Astrocyte (in vitro differentiated cells and primary cell): ENCODE measurements around the gene DAP. TPM values are rescaled to one million over a fixed set of nuclear protein-coding genes. Genes with fewer than 3 reads are reported as not detected.

Experiments
- DNase-seq: peaks from one replicate; pipeline ENCODE4 v3.0.0-alpha.2; 2010; ENCODE audit warnings: low read depth
- FAIRE-seq: peaks from 2 replicates; lab custom pipeline; 2011; peaks lifted over from hg19 to GRCh38; lab: Jason Lieb, UNC
- H2AFZ ChIP-seq: 2 replicates; pipeline ENCODE4 v1.6.0; 2012; ENCODE audit warnings: low read depth, low read length, inconsistent platforms
- H3K27ac ChIP-seq: 2 replicates; pipeline ENCODE4 v1.5.1; 2011; ENCODE audit warnings: low read depth, low read length, inconsistent platforms
- H3K27me3 ChIP-seq: 2 replicates; pipeline ENCODE4 v1.6.0; 2011; ENCODE audit warnings: low read length, inconsistent platforms; ENCODE audit not compliant: insufficient read depth
- H3K36me3 ChIP-seq: 2 replicates; pipeline ENCODE4 v1.5.1; 2011; ENCODE audit warnings: low read length, inconsistent platforms; ENCODE audit not compliant: insufficient read depth
- H3K4me1 ChIP-seq: 2 replicates; pipeline ENCODE4 v1.5.1; 2011; ENCODE audit warnings: low read length, inconsistent platforms; ENCODE audit not compliant: insufficient read depth
- H3K4me2 ChIP-seq: 2 replicates; pipeline ENCODE4 v1.6.0; 2012; ENCODE audit warnings: low read length, inconsistent platforms
- H3K4me3 ChIP-seq: 2 replicates; pipeline ENCODE4 v1.5.1; 2011; ENCODE audit warnings: low read depth, mild to moderate bottlenecking, low read length, inconsistent platforms; ENCODE audit not compliant: insufficient read depth
- H3K79me2 ChIP-seq: 2 replicates; pipeline ENCODE4 v1.6.0; 2012; ENCODE audit warnings: mild to moderate bottlenecking, low read length, inconsistent platforms; ENCODE audit not compliant: insufficient read depth
- H3K9ac ChIP-seq: 2 replicates; pipeline ENCODE4 v1.6.0; 2012; ENCODE audit warnings: mild to moderate bottlenecking, low read length, inconsistent platforms
- H3K9me3 ChIP-seq: 2 replicates; pipeline ENCODE4 v1.5.1; 2012; ENCODE audit warnings: low read depth, mild to moderate bottlenecking, low read length, inconsistent platforms; ENCODE audit not compliant: insufficient read depth
- H4K20me1 ChIP-seq: 2 replicates; pipeline ENCODE4 v1.6.0; 2012; ENCODE audit warnings: low read length, inconsistent platforms; ENCODE audit not compliant: insufficient read depth
- H3K27ac Mint-ChIP-seq: one replicate; pipeline ENCODE4 v1.8.0; 2021; ENCODE audit warnings: mild to moderate bottlenecking, mixed read lengths; ENCODE audit not compliant: unreplicated experiment
- H3K27me3 Mint-ChIP-seq: one replicate; pipeline ENCODE4 v1.8.0; 2021; ENCODE audit warnings: low read depth, mixed read lengths; ENCODE audit not compliant: unreplicated experiment
- H3K36me3 Mint-ChIP-seq: one replicate; pipeline ENCODE4 v1.8.0; 2021; ENCODE audit warnings: low read depth, mixed read lengths; ENCODE audit not compliant: unreplicated experiment
- H3K4me1 Mint-ChIP-seq: one replicate; pipeline ENCODE4 v1.8.0; 2021; ENCODE audit warnings: low read depth, mixed read lengths; ENCODE audit not compliant: unreplicated experiment
- H3K4me3 Mint-ChIP-seq: one replicate; pipeline ENCODE4 v1.8.0; 2021; ENCODE audit warnings: mild to moderate bottlenecking, moderate library complexity, mixed read lengths; ENCODE audit not compliant: unreplicated experiment
- H3K9me3 Mint-ChIP-seq: one replicate; pipeline ENCODE4 v1.8.0; 2021; ENCODE audit warnings: mild to moderate bottlenecking, mixed read lengths; ENCODE audit not compliant: unreplicated experiment
- EZH2 ChIP-seq: IDR thresholded peaks from 2 replicates; pipeline ENCODE4 v1.6.1; 2012; ENCODE audit warnings: mild to moderate bottlenecking, low read length, inconsistent platforms; ENCODE audit not compliant: insufficient read depth
- total RNA-seq: library from RNA; stranded (reverse); gene quantifications from 2 replicates; pipeline ENCODE4 v1.2.1, GENCODE V29; 2021
- TF ChIP-seq, protein P1 (sequence below): IDR thresholded peaks from 2 replicates; pipeline ENCODE4 v1.5.1; 2011; ENCODE audit warnings: low read depth, mild to moderate bottlenecking, inconsistent platforms, low read length, moderate library complexity; ENCODE audit not compliant: insufficient read depth

Gene DAP
- total RNA-seq, 1 donor from 2014 or later = 239 TPM

DNA sequence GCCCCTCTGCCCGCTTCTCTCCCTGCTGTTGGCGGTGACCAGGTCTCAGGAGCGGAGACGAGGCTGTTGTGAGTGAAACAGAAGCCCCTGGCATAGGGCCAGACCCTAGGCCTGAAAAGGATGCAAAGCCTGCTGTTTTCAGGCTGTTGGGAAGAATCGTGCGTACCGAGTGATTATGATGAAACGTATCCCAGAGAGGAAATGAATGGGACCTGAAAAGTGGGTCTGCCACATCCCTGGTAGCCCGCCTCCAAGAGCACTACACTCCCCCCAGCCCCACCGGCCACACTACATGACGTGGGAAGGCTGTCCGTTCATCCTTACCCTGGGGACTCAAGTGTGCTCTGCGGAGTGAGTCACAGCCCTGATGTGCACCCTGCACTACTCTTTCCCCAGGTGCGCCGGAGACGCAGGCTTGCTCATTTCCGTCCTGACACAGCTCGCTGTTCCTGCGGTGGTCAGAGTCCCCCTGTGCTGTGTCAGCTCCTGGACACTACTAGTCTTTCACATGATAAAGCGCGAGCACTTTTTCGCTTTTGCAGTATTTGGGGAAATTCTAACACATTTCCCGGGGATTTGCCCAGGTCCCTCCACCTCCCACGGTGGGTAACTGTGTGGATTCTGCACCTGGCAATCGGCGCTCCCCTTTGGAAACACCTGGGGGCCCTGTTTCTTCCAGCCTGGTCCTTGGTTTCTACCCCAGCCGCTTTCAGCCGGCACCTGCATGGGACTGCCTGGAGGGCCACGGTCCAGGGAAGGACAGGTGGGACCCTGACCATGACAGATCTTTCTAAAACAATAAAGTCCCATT lies 105.7 kb downstream of the DAP start:
- Histone ChIP-seq H3K4me2 (peak overlapping the region; percentile 39), H3K4me3 (no peak overlapping the region), H3K27me3 (no peaks in the 10 kb centered on the region), H3K36me3 (no peaks in the 10 kb centered on the region), H3K9me3 (no peaks in the 10 kb centered on the region), H2AFZ (no peak overlapping the region), H3K9ac (no peak overlapping the region), H3K79me2 (no peaks in the 10 kb centered on the region), H4K20me1 (peaks cover 8% of the 10 kb centered on the region), H3K4me1 (peaks cover 3% of the 10 kb centered on the region), H3K27ac (no peak overlapping the region)
- no peak for FAIRE-seq
- H3K4me1 Mint-ChIP-seq = peaks cover 1% of the 10 kb centered on the region
- H3K27me3 Mint-ChIP-seq = peaks cover 2% of the 10 kb centered on the region
- no peak overlapping the region for H3K27ac Mint-ChIP-seq
- peak; percentile 61 for DNase-seq
- TF ChIP-seq, protein P1, sequence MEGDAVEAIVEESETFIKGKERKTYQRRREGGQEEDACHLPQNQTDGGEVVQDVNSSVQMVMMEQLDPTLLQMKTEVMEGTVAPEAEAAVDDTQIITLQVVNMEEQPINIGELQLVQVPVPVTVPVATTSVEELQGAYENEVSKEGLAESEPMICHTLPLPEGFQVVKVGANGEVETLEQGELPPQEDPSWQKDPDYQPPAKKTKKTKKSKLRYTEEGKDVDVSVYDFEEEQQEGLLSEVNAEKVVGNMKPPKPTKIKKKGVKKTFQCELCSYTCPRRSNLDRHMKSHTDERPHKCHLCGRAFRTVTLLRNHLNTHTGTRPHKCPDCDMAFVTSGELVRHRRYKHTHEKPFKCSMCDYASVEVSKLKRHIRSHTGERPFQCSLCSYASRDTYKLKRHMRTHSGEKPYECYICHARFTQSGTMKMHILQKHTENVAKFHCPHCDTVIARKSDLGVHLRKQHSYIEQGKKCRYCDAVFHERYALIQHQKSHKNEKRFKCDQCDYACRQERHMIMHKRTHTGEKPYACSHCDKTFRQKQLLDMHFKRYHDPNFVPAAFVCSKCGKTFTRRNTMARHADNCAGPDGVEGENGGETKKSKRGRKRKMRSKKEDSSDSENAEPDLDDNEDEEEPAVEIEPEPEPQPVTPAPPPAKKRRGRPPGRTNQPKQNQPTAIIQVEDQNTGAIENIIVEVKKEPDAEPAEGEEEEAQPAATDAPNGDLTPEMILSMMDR = no peak
- H3K9me3 Mint-ChIP-seq = no peaks in the 10 kb centered on the region
- no peak overlapping the region for H3K4me3 Mint-ChIP-seq
- peaks cover 32% of the 10 kb centered on the region for H3K36me3 Mint-ChIP-seq

DNA sequence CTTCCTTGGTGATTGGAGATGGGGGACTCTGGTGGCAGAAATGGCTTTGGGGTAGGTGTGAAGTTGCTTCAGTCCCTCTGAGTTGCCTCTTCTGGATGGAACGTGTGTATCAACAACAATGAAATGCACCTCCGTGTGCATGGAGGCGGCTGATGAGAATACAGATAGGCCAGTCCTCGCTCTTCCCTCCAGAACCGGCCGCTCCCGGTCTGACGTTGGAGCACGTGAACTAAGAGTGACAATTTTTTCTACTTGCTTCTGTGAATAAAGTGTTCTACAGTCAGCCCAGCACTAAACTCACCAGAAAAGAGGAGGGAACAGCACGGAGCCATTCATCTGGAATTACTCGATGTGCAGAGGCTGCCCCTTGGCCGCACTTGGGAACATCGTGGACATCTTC lies 106.5 kb downstream of the DAP start:
- TF ChIP-seq, protein P1 = no peak
- TF ChIP-seq EZH2 = no peak
- Histone ChIP-seq H3K27me3 (no peaks in the 10 kb centered on the region), H3K4me2 (peak overlapping the region; percentile 39), H3K79me2 (no peaks in the 10 kb centered on the region), H3K36me3 (no peaks in the 10 kb centered on the region), H3K4me3 (no peak overlapping the region), H2AFZ (no peak overlapping the region), H3K9ac (no peak overlapping the region), H3K9me3 (no peaks in the 10 kb centered on the region), H3K4me1 (peaks cover 3% of the 10 kb centered on the region), H3K27ac (no peak overlapping the region), H4K20me1 (peaks cover 8% of the 10 kb centered on the region)
- Mint-ChIP-seq H3K27ac (no peak overlapping the region), H3K4me1 (peaks cover 1% of the 10 kb centered on the region), H3K9me3 (no peaks in the 10 kb centered on the region), H3K27me3 (peaks cover under 1% of the 10 kb centered on the region), H3K36me3 (peaks cover 32% of the 10 kb centered on the region), H3K4me3 (no peak overlapping the region)
- DNase-seq = no peak
- no peak for FAIRE-seq
